Brain microvascular endothelial cell (primary cell): Measurements from ENCODE around the gene IHH.

Experiments
- DNase-seq: peaks from one replicate; pipeline ENCODE4 v3.0.0-alpha.2; 2020
- H3K27ac ChIP-seq: fragments of 250-450 bp; sonication (Bioruptor Pico); 2 replicates; pipeline ENCODE4 v1.5.1; 2020; ENCODE audit warnings: mild to moderate bottlenecking, moderate library complexity
- H3K27me3 ChIP-seq: fragments of 250-450 bp; sonication (Bioruptor Pico); replicated peaks from 2 replicates; pipeline ENCODE4 v1.5.1; 2020; ENCODE audit warnings: mild to moderate bottlenecking
- H3K36me3 ChIP-seq: fragments of 250-450 bp; sonication (Bioruptor Pico); replicated peaks from 2 replicates; pipeline ENCODE4 v1.5.1; 2020; ENCODE audit warnings: mild to moderate bottlenecking
- H3K4me3 ChIP-seq: 2 replicates; pipeline ENCODE4 v1.5.1; 2011; ENCODE audit warnings: low read depth, mild to moderate bottlenecking, control low read depth, low read length, moderate library complexity
- CTCF ChIP-seq: IDR thresholded peaks from 2 replicates; pipeline ENCODE4 v1.5.1; 2011; ENCODE audit warnings: low read depth, mild to moderate bottlenecking, moderate library complexity, low read length, control low read depth, inconsistent platforms; ENCODE audit errors: missing control alignments
- in situ Hi-C: cut with HindIII; loops from 2 replicates; pipeline ENCODE4 v1.10.0; 2017; ENCODE audit warnings: low sequenced_read_pairs, low pct_ligation_motif_present

The IHH gene

GRCh38 chr2:219073413-219074129 is 12.8 kb upstream of the IHH start:
- peak; percentile 81 for TF ChIP-seq CTCF
- Histone ChIP-seq H3K27ac (no peak overlapping the region), H3K4me3 (no peak overlapping the region), H3K36me3 (peaks cover 3% of the 10 kb centered on the region), H3K27me3 (no peaks in the 10 kb centered on the region)
- in situ Hi-C loops: no loop called here
- DNase-seq: peak; percentile 60

GRCh38 chr2:219072741-219073250 is 12.1 kb upstream of the IHH start:
- peaks cover 3% of the 10 kb centered on the region for H3K36me3 ChIP-seq
- in situ Hi-C loops: no loop called here
- no peak for DNase-seq
- no peak overlapping the region for H3K27ac ChIP-seq
- no peaks in the 10 kb centered on the region for H3K27me3 ChIP-seq
- H3K4me3 ChIP-seq: no peak overlapping the region
- TF ChIP-seq CTCF: no peak

- Histone ChIP-seq H3K4me3 (no peak overlapping the region), H3K27me3 (no peaks in the 10 kb centered on the region), H3K27ac (no peak overlapping the region), H3K36me3 (peaks cover 3% of the 10 kb centered on the region)
- no peak for DNase-seq
- in situ Hi-C loops: no loop called here
- TF ChIP-seq CTCF: no peak
Measured at GRCh38 chr2:219071131-219071816, 10.6 kb upstream of the IHH start.

- DNase-seq: no peak
- peaks cover 27% of the 10 kb centered on the region for H3K27me3 ChIP-seq
- H3K36me3 ChIP-seq: no peaks in the 10 kb centered on the region
- H3K4me3 ChIP-seq: no peak overlapping the region
- H3K27ac ChIP-seq: no peak overlapping the region
- in situ Hi-C loops: no loop called here
- no peak for TF ChIP-seq CTCF
Measured at GRCh38 chr2:219065484-219065883, 4.8 kb upstream of the IHH start.

GRCh38 chr2:219062081-219062480 is 1.4 kb upstream of the IHH start:
- Histone ChIP-seq H3K36me3 (no peaks in the 10 kb centered on the region), H3K4me3 (no peak overlapping the region), H3K27me3 (peaks cover 59% of the 10 kb centered on the region), H3K27ac (no peak overlapping the region)
- DNase-seq: no peak
- in situ Hi-C loops: no loop called here
- TF ChIP-seq CTCF: no peak
